Fibroblast of lung (primary cell): ENCODE measurements around the gene TRIB2. TPM values are rescaled to one million over a fixed set of nuclear protein-coding genes. Genes with fewer than 3 reads are reported as not detected.

Source experiments
- DNase-seq, 2 donors: peaks; one replicate each; pipeline versions ENCODE4 v3.0.0 to v3.0.0-alpha.2; 2010; ENCODE audit warnings: low read depth in 2 of 2
- H2AFZ ChIP-seq: 2 replicates; pipeline ENCODE4 v1.5.1; 2012; ENCODE audit warnings: low read length, control low read depth, inconsistent platforms
- H3K27ac ChIP-seq: 2 replicates; pipeline ENCODE4 v1.5.1; 2011; ENCODE audit warnings: low read length, control low read depth; ENCODE audit not compliant: insufficient read depth
- H3K27me3 ChIP-seq: 2 replicates; pipeline ENCODE4 v1.5.1; 2011; ENCODE audit warnings: mild to moderate bottlenecking, low read length; ENCODE audit not compliant: control insufficient read depth, insufficient read depth
- H3K36me3 ChIP-seq: 2 replicates; pipeline ENCODE4 v1.5.1; 2011; ENCODE audit warnings: low read length; ENCODE audit not compliant: control insufficient read depth, insufficient read depth
- H3K4me1 ChIP-seq: 2 replicates; pipeline ENCODE4 v1.5.1; 2011; ENCODE audit warnings: low read length; ENCODE audit not compliant: control insufficient read depth, insufficient read depth; ENCODE audit errors: extremely low read depth
- H3K4me2 ChIP-seq: 2 replicates; pipeline ENCODE4 v1.5.1; 2011; ENCODE audit warnings: low read length, control low read depth; ENCODE audit not compliant: insufficient read depth; ENCODE audit errors: extremely low read depth
- H3K4me3 ChIP-seq, 4 experiments: fragments of 200-600 bp in 1 of 4; sonication (generic) in 1 of 4; replicated peaks in 1 of 4; 2 replicates each; pipeline ENCODE4 v1.5.1; 2011 to 2016; ENCODE audit warnings: low read length in 4 of 4, low read depth in 3 of 4, mild to moderate bottlenecking in 3 of 4, control low read depth in 2 of 4, inconsistent platforms in 1 of 4, mixed read lengths in 1 of 4; ENCODE audit not compliant: insufficient read depth in 1 of 4; ENCODE audit errors: control extremely low read depth in 1 of 4
- H3K79me2 ChIP-seq: 2 replicates; pipeline ENCODE4 v1.5.1; 2012; ENCODE audit warnings: mild to moderate bottlenecking, low read length, inconsistent platforms; ENCODE audit not compliant: control insufficient read depth, insufficient read depth
- H3K9ac ChIP-seq: 2 replicates; pipeline ENCODE4 v1.5.1; 2011; ENCODE audit warnings: mild to moderate bottlenecking, low read length, control low read depth; ENCODE audit not compliant: insufficient read depth
- H3K9me3 ChIP-seq: 2 replicates; pipeline ENCODE4 v1.5.1; 2012; ENCODE audit warnings: low read depth, low read length; ENCODE audit not compliant: control insufficient read depth, insufficient read depth
- H4K20me1 ChIP-seq: 2 replicates; pipeline ENCODE4 v1.5.1; 2011; ENCODE audit warnings: low read length; ENCODE audit not compliant: control insufficient read depth, insufficient read depth; ENCODE audit errors: extremely low read depth
- CTCF ChIP-seq, 2 donors: IDR thresholded peaks in 1 of 2; conservative IDR thresholded peaks in 1 of 2; 1 replicate in 1 of 2; 2 replicates in 1 of 2; pipeline ENCODE4 v1.5.1; 2011 to 2012; ENCODE audit warnings: low read length in 2 of 2, control low read depth in 1 of 2, inconsistent platforms in 1 of 2, low read depth in 1 of 2, mild to moderate bottlenecking in 1 of 2
- EZH2 ChIP-seq: IDR thresholded peaks from 2 replicates; pipeline ENCODE4 v1.5.1; 2012; ENCODE audit warnings: low read length, control low read depth, mild to moderate bottlenecking; ENCODE audit errors: missing control alignments
- polyA plus RNA-seq, 2 donors: library from polyadenylated mRNA; depleted of rRNA in 1 of 2; stranded (reverse) in 1 of 2; unstranded in 1 of 2; fragments of >200 nt; gene quantifications; 2 replicates each; pipeline ENCODE4 v1.2.1, GENCODE V29; 2011 to 2012; ENCODE audit warnings: missing spikeins in 1 of 2
- total RNA-seq: library from RNA; depleted of rRNA; stranded (reverse); fragments of >200 nt; gene quantifications from 2 replicates; pipeline ENCODE4 v1.2.1, GENCODE V29; 2014

Gene TRIB2
- total and polyA plus RNA-seq, 2 donors (not counting 1 experiment from before 2014, with no cell fraction given): 26.1 to 31.0 TPM

GRCh38 chr2:12716032-12716281 is 779 bp upstream of the TRIB2 start:
- Histone ChIP-seq H3K27me3 (no peaks in the 10 kb centered on the region), H2AFZ (peak overlapping the region; percentile 52), H3K9ac (peak overlapping the region; percentile 87), H3K79me2 (peaks cover 37% of the 10 kb centered on the region), H3K4me3 (peak overlapping the region; percentile 66 to 97 (median 70)), H3K4me1 (peaks cover 9% of the 10 kb centered on the region), H3K27ac (peak overlapping the region; percentile 90), H3K36me3 (no peaks in the 10 kb centered on the region), H4K20me1 (no peaks in the 10 kb centered on the region), H3K9me3 (no peaks in the 10 kb centered on the region), H3K4me2 (peak overlapping the region; percentile 88)
- TF ChIP-seq CTCF (conservative IDR thresholded peaks at IDR 0.05 in 1 of 2, IDR thresholded peaks at IDR 0.05 in 1 of 2; ENCODE audit: low read depth in 1 of 2, low read length in 2 of 2) (peak; percentile 43 to 66), EZH2 (no peak)
- peak; percentile 73 to 85 for DNase-seq

- H4K20me1 ChIP-seq: no peaks in the 10 kb centered on the region
- H3K27me3 ChIP-seq: no peaks in the 10 kb centered on the region
- peak overlapping the region; percentile 48 for H2AFZ ChIP-seq
- no peaks in the 10 kb centered on the region for H3K36me3 ChIP-seq
- H3K4me3 ChIP-seq: peak overlapping the region; percentile 73 to 97 (median 94)
- no peaks in the 10 kb centered on the region for H3K9me3 ChIP-seq
- H3K4me2 ChIP-seq: peak overlapping the region; percentile 50
- DNase-seq: peak; percentile 64 to 87
- peaks cover 9% of the 10 kb centered on the region for H3K4me1 ChIP-seq
- H3K9ac ChIP-seq: peak overlapping the region; percentile 96
- H3K79me2 ChIP-seq: peaks cover 52% of the 10 kb centered on the region
- TF ChIP-seq CTCF (conservative IDR thresholded peaks at IDR 0.05 in 1 of 2, IDR thresholded peaks at IDR 0.05 in 1 of 2; ENCODE audit: low read depth in 1 of 2, low read length in 2 of 2) (peak; percentile 40), EZH2 (no peak)
- peak overlapping the region; percentile 88 for H3K27ac ChIP-seq
Measured at GRCh38 chr2:12717191-12718014, 667 bp downstream of the TRIB2 start.

- H3K4me1 ChIP-seq: peaks cover 12% of the 10 kb centered on the region
- peak overlapping the region; percentile 32 for H3K4me2 ChIP-seq
- DNase-seq: peak; percentile 26 to 38
- peak overlapping the region; percentile 88 for H3K27ac ChIP-seq
- no peaks in the 10 kb centered on the region for H3K27me3 ChIP-seq
- no peaks in the 10 kb centered on the region for H3K9me3 ChIP-seq
- H3K79me2 ChIP-seq: peaks cover 59% of the 10 kb centered on the region
- H2AFZ ChIP-seq: no peak overlapping the region
- no peaks in the 10 kb centered on the region for H4K20me1 ChIP-seq
- no peaks in the 10 kb centered on the region for H3K36me3 ChIP-seq
- H3K9ac ChIP-seq: peak overlapping the region; percentile 86
- no peak for TF ChIP-seq EZH2
- no peak for TF ChIP-seq CTCF (conservative IDR thresholded peaks at IDR 0.05 in 1 of 2, IDR thresholded peaks at IDR 0.05 in 1 of 2; ENCODE audit: low read depth in 1 of 2, low read length in 2 of 2)
- H3K4me3 ChIP-seq: peak overlapping the region; percentile 73 to 97 (median 94)
Measured at GRCh38 chr2:12718015-12718671, 1.4 kb downstream of the TRIB2 start.
